GM21786 (cell line): Measurements from ENCODE around the gene DTX3L.

ENCODE experiments used
- ATAC-seq: cut with Tn5 transposase; IDR thresholded peaks from one replicate; pipeline ENCODE4 v1.9.1; 2021; ENCODE audit not compliant: unreplicated experiment

Gene DTX3L

DNA sequence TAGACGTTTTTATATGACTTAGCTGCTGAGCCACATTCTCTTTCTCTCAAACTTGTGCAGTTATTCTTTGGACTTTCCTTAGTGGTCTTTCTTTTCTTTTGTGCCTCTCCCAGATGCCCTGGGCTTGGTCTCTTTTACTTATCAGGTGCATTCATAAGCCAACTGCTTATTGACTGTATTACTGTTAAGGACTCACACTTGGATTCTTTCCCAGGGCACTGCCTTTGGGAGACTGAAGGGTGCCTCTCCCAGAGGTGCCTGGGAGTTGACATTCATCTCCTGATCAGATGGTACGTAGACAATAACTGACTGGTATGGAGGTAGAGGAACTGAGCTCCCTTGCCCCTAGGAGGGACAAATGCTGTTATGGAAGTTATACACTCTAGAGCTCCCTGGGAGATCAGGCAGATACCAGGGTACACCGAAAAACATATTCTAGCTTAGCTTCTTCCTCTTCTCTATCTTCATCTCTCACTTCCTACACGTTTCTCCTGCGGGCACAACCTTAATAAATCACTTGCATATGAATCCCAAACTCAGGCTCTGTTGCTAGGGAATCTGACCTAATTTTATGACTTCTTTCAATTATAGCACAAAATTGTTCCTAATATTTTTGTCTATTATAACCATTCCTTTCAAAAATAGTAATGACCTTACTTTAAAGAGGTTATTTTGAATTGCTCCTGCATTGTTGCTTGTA lies 38.0 kb downstream of the DTX3L start:
- ATAC-seq: no peak

DNA sequence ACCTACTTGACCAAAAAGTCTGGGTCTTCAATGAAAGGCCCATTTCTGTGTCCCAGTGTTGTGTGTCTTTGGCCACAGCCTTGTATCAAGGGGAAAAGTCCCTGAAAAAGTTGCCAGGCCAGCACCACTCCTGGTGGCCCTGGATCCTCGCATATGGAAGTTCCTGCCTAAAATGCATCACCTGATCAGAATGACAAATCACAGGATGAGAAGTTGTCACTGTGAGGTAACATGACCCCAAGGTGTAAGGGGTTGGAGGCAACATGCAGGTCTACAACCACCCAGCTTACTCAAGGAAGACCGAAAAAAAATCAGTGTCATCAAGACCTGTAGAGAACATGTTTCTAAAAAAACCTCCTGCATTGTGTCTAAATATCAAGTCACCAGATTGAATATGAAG lies 38.9 kb downstream of the DTX3L start:
- no peak for ATAC-seq

DNA sequence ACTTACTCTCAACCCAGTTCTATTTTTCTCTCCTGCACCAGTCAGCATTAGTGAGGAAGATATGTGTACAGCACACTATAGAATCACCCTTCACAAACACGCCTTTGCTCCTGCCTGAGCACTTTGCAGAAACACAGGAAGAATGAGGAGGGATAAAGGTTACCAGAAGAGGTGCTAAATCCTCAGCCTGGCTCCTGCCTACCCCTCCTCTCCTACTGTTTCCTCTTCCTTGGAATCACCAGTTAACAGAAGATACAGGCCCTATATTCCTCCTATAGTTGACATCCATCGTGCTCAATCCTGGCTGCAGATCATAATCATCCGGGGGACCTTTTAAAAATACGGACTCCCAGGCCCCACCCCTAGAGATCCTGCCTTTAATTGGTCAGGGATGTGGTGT lies 42.2 kb downstream of the DTX3L start:
- ATAC-seq: no peak

DNA sequence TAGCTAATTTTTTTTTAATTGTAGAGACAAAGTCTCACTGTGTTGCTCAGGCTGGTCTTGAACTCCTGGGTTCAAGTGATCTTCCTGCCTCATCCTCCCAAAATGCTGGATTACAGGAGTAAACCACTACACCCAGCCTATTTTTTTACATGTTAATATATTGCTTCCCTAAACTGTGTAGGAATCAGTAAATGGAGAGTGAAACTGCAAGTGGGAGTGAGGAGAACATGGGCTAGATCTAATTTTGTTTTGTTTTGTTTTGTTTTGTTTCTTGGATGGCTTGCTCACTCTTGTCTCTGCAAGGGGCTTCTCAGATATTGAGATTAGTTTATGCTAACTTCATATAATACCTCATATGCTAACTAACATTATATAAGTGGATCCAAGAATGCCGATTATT lies 44.8 kb downstream of the DTX3L start:
- ATAC-seq: no peak

DNA sequence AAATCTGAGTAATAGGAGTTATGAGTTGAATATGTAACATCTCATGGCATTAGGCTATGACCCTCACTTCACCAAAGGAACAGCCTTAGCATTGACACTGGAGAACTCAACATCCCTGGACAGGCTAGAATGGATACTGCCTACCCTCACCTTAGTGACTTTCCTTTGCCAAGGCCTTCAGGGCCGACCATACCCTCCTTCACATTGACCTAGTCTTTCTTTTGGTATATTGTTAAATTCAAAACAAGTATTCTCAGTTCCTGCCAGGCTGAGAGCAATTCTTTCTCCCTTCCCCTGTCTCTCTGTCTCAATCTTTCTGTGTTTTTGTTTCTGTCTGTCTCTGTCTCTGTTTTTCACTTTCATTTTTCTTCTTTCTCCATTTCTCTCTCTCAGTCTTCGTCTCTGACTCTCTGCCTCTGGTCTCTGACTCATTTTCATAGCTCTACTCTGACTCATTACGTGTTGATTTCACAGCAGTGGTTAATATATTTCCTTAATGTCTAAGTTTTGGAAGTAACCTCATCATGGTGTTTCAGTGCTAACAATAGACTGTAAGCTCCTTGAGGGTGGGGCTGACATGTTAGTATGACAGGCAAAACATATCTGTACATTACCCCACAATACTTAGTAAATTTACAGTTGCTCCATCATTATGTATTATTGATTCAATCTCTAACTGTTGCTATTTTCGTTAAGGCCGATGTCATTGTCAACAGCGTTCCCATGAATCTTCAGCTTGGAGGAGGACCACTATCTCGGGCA lies 45.8 kb downstream of the DTX3L start:
- ATAC-seq: peak; percentile 94

DNA sequence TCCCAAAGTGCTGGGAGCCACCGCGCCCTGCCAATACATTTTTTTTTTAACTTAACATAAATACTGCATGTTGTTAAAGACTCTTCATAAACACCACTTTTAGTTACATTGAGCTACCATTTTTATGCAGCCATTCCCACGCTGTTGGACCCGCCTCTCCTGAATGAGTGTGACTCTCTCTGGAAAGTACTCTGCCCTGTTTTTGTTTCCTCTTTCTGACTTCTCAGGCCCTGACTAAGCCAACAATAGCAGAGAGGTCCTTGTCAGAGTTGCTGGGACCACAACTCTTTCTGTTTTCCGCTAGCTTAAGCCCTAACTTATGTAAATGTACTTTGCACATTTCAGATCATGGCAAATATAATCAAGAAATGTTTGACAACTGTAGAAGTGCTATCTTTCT lies 48.6 kb downstream of the DTX3L start:
- ATAC-seq: no peak

DNA sequence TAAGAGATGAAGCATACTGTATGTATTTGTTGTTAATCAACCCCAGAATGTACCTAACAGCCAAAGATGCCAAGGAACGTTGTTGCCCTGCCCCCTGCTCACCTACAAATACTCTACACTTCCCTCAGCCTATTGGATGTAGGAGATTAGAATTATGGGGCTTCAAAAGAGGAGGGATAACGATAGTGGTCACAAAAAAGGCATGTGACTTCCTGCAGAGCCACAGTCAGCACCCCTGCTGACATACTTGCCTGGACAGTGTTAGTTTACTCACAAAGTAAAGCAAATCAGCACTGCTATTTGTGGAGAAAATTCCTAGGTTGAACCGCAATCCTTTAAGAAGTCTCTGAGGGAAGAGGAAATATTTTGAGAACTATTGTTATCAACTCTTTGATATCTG lies 51.2 kb downstream of the DTX3L start:
- ATAC-seq: no peak

DNA sequence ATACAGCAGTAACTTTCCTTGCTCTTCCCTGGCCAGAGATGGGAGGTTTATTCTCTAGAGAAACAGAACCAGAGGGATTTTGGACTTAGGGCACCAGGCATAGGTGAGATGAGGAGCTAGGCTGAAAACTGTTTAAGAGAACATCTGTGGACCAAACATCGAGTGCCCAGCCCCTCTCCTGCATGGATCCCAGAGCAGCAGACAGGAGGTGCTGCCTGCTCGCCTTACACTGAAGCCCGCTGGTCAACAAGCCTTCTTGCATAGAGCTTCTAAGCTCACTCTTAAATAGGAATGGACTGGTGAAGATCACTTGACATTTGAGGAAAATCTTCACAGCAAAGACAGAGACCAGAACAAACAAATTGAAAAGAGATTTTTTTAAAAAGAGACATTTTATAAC lies 54.5 kb downstream of the DTX3L start:
- ATAC-seq: no peak

DNA sequence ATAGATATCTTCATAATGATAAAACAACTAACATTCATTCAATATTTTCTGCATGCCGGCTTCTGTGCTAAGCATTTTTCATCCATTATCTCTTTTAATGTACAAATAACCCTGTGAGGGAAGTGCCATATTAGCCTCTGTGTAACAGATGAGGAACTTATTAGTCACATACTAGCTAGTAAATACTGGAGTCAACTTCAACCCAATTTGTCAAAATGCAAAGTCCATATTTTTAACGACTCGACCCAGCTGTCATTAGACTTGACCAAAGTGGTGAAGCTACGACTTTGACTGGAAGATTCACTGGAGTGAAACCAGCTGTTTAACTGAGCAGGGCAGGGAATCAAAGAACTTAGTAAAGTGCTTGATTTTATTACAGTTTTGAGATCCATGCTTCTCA lies 54.9 kb downstream of the DTX3L start:
- no peak for ATAC-seq

DNA sequence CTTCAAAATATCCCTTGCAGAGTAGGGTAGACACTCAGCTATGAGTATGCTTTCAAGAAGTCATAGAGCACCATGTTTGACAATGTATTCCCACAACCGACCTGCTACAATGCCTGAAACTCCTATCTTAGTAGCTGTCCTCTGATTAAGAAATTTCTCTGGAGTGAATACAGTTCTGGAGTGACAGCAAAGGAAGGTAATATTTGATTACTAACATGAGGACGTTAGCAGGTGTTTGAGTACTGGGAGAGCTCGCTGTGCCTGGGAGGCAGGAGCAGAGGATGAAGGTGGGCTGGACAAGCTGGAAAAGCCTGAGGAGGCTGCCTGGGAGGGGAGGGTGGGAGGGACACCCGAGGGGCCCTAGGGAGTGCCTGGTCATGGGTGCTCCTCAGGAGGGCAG lies 56.3 kb downstream of the DTX3L start:
- ATAC-seq: no peak

DNA sequence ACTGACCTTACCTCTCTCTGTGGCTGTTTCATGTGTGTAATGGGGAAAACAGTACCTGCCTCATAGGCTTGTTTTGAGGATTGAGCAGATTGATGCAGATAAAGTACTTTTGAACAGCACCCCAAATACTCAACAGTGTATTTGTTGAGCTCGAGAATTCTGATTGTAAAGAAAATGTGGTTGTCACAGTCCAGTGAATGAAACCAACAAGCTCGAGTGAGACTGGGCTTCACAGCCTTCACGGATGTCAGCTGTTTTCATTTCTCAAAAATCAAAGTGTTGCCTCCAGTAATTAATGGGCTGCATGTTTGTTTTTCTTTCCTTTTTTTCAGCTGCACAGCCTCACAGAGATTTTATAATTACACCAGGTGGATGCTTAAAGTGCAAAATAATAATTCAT lies 57.0 kb downstream of the DTX3L start:
- peak; percentile 34 for ATAC-seq

DNA sequence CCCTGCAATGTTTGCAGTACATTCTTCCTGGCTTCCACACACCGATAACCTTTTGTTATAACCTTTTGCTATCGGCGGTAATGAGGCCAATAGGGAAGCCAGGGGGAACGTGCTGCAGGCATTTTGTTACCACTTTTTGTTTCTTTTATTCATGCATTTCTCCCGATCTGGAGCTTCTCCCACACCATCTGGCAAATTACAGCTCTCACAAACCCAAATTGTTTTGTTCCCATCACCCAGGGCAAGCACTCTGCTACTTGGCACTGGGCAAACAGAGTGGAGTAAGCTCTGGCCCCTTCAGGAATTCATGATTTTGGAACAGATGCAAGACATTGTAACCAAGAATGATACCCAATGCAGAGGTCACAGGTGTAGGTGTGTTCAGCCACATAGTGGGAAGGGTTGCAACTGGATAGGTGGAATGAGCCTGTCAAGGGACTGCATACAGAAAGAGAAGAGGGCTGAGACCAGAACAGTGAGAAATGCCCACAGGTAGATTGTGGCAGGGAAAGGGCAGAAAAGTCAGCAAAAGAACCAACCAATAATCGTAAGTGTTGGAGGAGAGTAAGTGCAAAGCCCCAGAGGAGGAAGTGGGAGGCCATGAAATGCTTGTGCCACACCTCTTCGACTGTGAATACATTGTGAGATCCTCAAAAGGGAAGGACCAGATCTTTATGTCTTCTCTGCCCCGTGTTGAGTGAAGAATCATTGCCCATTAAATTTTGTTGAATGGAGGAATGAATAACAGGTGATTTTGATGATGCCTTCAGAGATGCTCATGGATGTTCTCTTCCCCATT lies 59.1 kb downstream of the DTX3L start:
- ATAC-seq: no peak
